Osteocyte (in vitro differentiated cells): Measurements from ENCODE around the gene SLC23A2. TPM values are rescaled to one million over a fixed set of nuclear protein-coding genes. Genes with fewer than 3 reads are reported as not detected.
"Not testable (repeated sequence)": the region's sequence is repeated elsewhere in the genome, so short reads cannot be mapped to it uniquely, and the experiment has no call there.

Experiments used
- DNase-seq: peaks from one replicate; pipeline ENCODE4 v3.0.0; 2021; ENCODE audit warnings: mixed read lengths; ENCODE audit not compliant: unreplicated experiment; ENCODE audit errors: extremely low spot score
- H3K27ac Mint-ChIP-seq: one replicate; pipeline ENCODE4 v1.8.0; 2021; ENCODE audit warnings: mild to moderate bottlenecking, mixed read lengths; ENCODE audit not compliant: unreplicated experiment
- H3K27me3 Mint-ChIP-seq: one replicate; pipeline ENCODE4 v1.8.0; 2021; ENCODE audit warnings: mixed read lengths; ENCODE audit not compliant: unreplicated experiment
- H3K36me3 Mint-ChIP-seq: one replicate; pipeline ENCODE4 v1.8.0; 2021; ENCODE audit warnings: mixed read lengths; ENCODE audit not compliant: unreplicated experiment
- H3K4me1 Mint-ChIP-seq: one replicate; pipeline ENCODE4 v1.8.0; 2021; ENCODE audit warnings: mixed read lengths; ENCODE audit not compliant: unreplicated experiment
- H3K4me3 Mint-ChIP-seq: one replicate; pipeline ENCODE4 v1.8.0; 2021; ENCODE audit warnings: mild to moderate bottlenecking, moderate library complexity, mixed read lengths; ENCODE audit not compliant: unreplicated experiment
- H3K9me3 Mint-ChIP-seq: one replicate; pipeline ENCODE4 v1.8.0; 2021; ENCODE audit warnings: mixed read lengths; ENCODE audit not compliant: unreplicated experiment
- total RNA-seq: library from RNA; stranded (reverse); gene quantifications from 2 replicates; pipeline ENCODE4 v1.2.1, GENCODE V29; 2021
- TF ChIP-seq, protein P1 (sequence below): fragments of 200-600 bp; sonication (generic); IDR thresholded peaks from 2 replicates; pipeline ENCODE4 v1.5.0; 2021; ENCODE audit warnings: antibody characterized with exemption, mild to moderate bottlenecking, moderate library complexity

The SLC23A2 gene
- total RNA-seq, 1 donor from 2014 or later, result 23.1 TPM

DNA sequence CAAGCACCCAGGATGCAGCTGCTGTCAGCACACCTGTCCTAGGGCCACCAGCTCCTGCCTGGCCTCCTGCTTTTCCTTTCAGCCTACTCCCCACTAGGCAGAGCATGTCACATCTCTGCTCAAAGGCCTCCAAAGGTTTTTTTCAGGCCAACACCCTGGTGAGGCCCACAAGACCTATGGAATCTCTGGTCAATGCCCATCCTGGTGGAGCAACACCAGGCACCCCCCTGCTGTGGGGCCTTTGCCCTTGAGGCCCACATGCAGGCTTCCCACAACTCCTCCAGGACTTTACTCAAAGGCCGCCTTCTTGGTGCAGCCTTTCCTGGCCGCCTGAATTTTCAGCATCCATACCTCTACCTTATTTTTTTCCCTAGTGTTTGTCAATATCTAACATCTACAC, 76.9 kb downstream of the SLC23A2 start:
- Mint-ChIP-seq H3K27ac (no peak overlapping the region), H3K4me3 (no peak overlapping the region), H3K4me1 (peaks cover 24% of the 10 kb centered on the region), H3K27me3 (no peaks in the 10 kb centered on the region), H3K9me3 (no peaks in the 10 kb centered on the region), H3K36me3 (peaks cover 3% of the 10 kb centered on the region)
- no peak for DNase-seq
- TF ChIP-seq, protein P1, sequence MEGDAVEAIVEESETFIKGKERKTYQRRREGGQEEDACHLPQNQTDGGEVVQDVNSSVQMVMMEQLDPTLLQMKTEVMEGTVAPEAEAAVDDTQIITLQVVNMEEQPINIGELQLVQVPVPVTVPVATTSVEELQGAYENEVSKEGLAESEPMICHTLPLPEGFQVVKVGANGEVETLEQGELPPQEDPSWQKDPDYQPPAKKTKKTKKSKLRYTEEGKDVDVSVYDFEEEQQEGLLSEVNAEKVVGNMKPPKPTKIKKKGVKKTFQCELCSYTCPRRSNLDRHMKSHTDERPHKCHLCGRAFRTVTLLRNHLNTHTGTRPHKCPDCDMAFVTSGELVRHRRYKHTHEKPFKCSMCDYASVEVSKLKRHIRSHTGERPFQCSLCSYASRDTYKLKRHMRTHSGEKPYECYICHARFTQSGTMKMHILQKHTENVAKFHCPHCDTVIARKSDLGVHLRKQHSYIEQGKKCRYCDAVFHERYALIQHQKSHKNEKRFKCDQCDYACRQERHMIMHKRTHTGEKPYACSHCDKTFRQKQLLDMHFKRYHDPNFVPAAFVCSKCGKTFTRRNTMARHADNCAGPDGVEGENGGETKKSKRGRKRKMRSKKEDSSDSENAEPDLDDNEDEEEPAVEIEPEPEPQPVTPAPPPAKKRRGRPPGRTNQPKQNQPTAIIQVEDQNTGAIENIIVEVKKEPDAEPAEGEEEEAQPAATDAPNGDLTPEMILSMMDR, result no peak

- H3K9me3 Mint-ChIP-seq, result no peaks in the 10 kb centered on the region
- no peak for DNase-seq
- no peak overlapping the region for H3K27ac Mint-ChIP-seq
- peaks cover 3% of the 10 kb centered on the region for H3K36me3 Mint-ChIP-seq
- peaks cover 24% of the 10 kb centered on the region for H3K4me1 Mint-ChIP-seq
- no peak overlapping the region for H3K4me3 Mint-ChIP-seq
- H3K27me3 Mint-ChIP-seq, result no peaks in the 10 kb centered on the region
- TF ChIP-seq, protein P1, result no peak
These were observed 77.3 kb downstream of the SLC23A2 start for GRCh38 chr20:4924032-4924431.

GRCh38 chr20:4922186-4922585, 79.1 kb downstream of the SLC23A2 start:
- Mint-ChIP-seq H3K4me3 (no peak overlapping the region), H3K27ac (no peak overlapping the region)

DNA sequence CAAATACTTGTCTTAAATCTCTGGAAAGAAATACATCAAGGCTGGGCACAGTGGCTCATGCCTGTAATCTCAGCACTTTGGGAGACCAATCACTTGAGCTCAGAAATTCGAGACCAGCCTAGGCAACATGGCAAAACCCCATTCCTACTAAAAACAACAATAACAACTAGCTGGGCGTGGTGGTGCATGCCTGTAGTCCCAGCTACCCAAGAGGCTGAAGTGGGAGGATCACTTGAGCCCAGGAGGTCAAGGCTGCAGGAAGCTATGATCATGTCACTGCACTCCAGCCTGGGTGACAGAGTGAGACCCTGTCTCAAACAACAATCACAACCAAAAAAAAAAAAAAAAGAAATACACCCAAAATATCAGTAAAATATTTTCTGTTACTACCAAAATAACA, 80.0 kb downstream of the SLC23A2 start:
- H3K27ac Mint-ChIP-seq, H3K36me3 Mint-ChIP-seq, H3K9me3 Mint-ChIP-seq, H3K27me3 Mint-ChIP-seq, H3K4me3 Mint-ChIP-seq, DNase-seq: not testable (repeated sequence)
- peaks cover 38% of the 10 kb centered on the region for H3K4me1 Mint-ChIP-seq

More at GRCh38 chr20:4922186-4922585, 79.1 kb downstream of the SLC23A2 start:
- no peaks in the 10 kb centered on the region for H3K27me3 Mint-ChIP-seq
- TF ChIP-seq, protein P1, result no peak
- no peak for DNase-seq
- H3K36me3 Mint-ChIP-seq, result no peaks in the 10 kb centered on the region
- peaks cover 33% of the 10 kb centered on the region for H3K4me1 Mint-ChIP-seq
- H3K9me3 Mint-ChIP-seq, result no peaks in the 10 kb centered on the region

DNA sequence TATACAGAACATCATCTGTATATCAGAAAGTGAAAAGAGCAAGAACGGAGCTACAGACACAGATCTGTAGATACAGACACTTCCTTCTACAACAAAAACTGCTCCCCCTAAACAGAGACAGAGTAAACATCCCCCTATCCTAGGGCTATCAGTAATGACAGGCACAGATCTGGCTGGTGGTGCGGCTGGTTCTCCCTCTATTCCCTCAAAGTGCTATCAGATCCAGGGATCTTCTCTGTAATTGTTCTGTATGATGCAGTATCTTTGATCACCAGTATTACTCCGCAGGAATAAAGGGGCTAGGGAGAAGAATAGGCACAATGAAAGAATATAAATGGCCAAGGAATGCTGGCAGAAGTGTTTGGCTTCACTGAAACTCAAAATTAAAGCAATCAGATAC, 80.7 kb downstream of the SLC23A2 start:
- DNase-seq, result no peak
- Mint-ChIP-seq H3K4me1 (peaks cover 35% of the 10 kb centered on the region), H3K27me3 (no peaks in the 10 kb centered on the region), H3K9me3 (no peaks in the 10 kb centered on the region), H3K27ac (no peak overlapping the region), H3K4me3 (no peak overlapping the region), H3K36me3 (no peaks in the 10 kb centered on the region)
- TF ChIP-seq, protein P1, result no peak

GRCh38 chr20:4920131-4920530, 81.2 kb downstream of the SLC23A2 start:
- Mint-ChIP-seq H3K27ac (no peak overlapping the region), H3K9me3 (no peaks in the 10 kb centered on the region), H3K4me1 (peaks cover 33% of the 10 kb centered on the region), H3K4me3 (no peak overlapping the region), H3K27me3 (no peaks in the 10 kb centered on the region), H3K36me3 (no peaks in the 10 kb centered on the region)
- TF ChIP-seq, protein P1, result no peak
- no peak for DNase-seq
